GM15510 (cell line): ENCODE results near the gene SIX3.

ENCODE experiments used
- POLR2A ChIP-seq: IDR thresholded peaks from 3 replicates; pipeline ENCODE4 v1.6.1; 2011; ENCODE audit warnings: borderline replicate concordance; ENCODE audit not compliant: insufficient read length; ENCODE audit errors: extremely low read depth

SIX3 gene

GRCh38 chr2:44936715-44937687, 4.5 kb upstream of the SIX3 start:
- no peak for TF ChIP-seq POLR2A

- no peak for TF ChIP-seq POLR2A
Measured at GRCh38 chr2:44937688-44938240, 3.7 kb upstream of the SIX3 start.

DNA sequence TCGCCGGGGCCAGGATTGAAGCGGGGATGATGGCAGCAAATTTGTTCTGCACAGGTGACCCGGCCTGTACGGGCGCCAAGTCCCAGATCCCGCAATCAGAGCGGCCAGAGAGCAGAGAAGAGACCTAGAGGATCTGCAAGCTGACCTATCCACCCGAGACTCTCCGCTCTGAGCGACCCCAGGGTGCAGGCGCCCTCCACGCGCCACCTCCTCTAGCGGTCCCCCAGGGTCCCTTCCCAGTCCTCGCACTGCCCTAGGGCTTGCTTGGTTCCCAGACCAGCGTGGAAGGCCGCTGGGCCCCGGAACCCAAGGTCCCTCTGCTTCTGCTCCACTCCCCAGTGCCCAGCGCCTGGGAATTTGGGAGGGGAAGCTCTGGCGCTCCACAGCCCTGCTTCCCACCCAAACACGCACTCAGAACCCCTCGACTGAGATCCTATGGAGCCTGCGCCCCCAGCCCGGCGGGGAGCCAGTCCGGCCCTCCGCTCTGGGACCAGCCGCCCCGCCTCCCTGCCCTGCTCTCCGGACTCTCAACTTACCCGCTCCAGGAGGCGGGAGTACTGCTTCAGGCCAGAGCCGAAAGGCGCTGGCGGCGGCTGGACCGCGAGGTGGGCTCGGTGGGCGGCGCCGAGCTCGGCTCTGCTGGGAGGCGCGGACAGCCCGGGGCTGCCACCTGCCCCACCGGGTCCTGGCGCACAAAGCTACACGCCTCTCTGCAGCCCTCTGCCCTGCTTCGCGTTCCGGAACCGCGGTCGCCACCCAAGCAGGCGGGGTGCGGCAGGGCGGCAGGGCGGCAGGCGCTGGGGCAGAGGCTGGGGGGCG, 3.0 kb upstream of the SIX3 start:
- TF ChIP-seq POLR2A: no peak

- TF ChIP-seq POLR2A: no peak
Measured at GRCh38 chr2:44939106-44940048, 2.1 kb upstream of the SIX3 start.

DNA sequence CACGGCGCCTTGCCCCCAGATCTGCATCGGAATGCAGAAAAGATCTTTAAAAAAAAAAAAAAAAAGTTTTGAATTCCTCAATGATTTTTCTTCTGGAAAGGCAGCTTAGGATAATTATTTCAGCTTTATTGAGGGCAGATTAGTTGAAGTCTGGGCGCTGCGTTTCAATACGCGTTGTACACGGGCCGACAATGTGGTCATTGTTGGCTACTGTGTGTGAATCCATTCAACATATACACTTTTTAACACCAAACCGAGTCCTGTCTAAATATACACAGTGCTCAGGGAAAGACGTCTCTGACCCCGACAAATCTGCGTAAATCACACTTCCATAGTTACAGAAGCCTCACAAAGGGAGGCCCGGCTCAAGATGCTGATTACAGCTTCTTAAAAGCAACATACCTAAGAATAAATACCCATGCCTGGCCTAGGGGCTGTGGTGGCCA, 1.4 kb upstream of the SIX3 start:
- TF ChIP-seq POLR2A: no peak

DNA sequence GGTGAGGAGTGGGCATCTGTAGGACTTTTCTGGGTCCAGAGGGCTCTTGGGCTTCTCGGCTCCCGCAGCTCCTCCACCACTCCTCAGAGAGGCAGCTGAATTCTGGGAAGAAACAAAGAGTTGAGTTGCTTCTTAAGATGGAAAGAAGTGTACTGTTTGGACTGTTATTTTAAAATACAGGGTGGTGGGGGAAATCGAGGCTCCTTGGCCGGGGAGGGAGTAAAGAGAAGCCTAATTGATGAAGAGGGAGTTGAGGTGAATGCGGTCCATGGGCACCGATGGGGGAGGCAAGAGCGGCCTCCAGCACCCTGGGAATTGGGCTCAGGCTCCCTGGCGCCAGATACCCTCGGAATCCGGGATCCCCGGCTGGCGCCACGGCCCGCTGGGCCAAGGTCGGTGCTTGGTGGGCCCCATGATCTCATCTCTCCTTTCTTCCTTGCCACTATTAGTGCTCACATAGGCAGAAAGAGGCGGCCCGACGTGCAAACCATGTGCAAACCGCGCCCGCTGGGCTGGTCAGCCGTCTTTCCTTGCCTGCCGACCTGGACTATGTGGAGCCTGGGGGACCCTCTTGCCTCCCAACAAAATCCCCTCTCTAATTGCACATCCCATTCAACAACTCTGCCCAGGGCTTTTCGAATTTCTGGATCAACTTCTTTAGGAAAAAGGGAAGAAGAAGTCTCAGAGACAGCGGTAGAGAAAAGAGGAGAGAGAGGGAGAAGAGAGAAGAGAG, 604 bp upstream of the SIX3 start:
- no peak for TF ChIP-seq POLR2A

GRCh38 chr2:44942304-44943030, 965 bp downstream of the SIX3 start:
- no peak for TF ChIP-seq POLR2A

- no peak for TF ChIP-seq POLR2A
Measured at GRCh38 chr2:44943031-44943692, 1.7 kb downstream of the SIX3 start.

DNA sequence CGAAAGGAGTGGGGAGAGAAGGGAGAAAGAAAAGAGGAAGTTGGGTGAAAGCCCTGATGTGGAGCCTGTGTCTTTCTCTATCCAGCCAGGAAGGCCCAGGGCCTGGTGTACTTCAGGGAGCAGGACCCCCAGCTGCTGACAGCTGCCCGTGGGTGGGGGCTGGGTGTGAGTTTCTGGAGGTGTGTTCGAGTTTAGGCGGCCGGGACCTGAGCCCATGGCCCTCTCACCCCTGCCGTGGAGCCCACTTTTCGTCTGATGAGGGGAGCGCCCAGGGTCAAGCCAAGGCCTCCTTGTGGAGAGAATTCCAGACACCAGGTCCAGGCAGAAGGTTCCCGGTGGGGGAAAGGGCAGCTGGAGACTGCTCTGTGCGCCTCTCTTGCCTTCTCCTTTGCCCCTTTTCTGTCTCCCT, 2.2 kb downstream of the SIX3 start:
- no peak for TF ChIP-seq POLR2A

- no peak for TF ChIP-seq POLR2A
Measured at GRCh38 chr2:44944102-44944951, 2.8 kb downstream of the SIX3 start.

DNA sequence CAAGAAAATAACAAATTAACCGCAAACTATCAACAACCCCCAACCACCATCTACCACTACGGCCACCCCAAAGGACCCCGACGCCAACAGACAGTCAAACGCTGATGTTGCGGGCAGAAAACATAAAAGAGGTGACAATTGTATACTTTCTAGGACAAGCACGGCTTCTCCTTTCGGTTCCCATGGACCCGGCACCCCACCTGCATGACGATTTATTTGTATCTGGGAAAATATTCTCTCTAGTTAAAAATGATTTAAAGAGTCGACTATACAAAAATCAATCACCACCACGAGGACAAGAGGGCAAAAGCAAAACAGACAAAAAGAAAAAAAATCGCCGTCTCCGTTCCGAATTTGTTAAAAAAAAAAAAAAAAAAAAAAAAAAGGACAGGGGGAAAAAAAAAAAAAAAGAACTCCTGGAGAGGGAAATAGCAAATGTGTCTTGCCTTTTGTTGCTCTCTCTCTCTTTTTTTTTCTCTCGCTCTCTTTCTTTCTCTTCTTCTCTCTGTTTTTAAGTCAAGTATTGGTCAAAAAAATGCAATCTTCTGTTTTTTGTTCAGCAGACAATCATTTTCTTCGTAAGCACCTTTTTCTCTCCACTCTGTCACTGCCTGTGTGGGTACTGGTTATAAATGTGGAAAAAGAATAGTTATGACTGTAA, 3.6 kb downstream of the SIX3 start:
- TF ChIP-seq POLR2A: no peak
